Gastrocnemius medialis (tissue), 4 donors: Measurements from ENCODE around the gene MCL1. TPM values are rescaled to one million over a fixed set of nuclear protein-coding genes. Genes with fewer than 3 reads are reported as not detected.

ENCODE experiments used
- ATAC-seq, 2 donors: fragments of 150-250 bp; one replicate each; pipeline ENCODE4 v1.9.1; 2016
- DNase-seq, 2 donors: peaks; one replicate each; pipeline ENCODE4 v3.0.0-alpha.2; 2019
- H3K27ac ChIP-seq, 4 donors: fragments of 200-600 bp; sonication (generic); 1 replicate in 1 of 4; 2 replicates in 3 of 4; pipeline ENCODE4 v1.5.1; 2016 to 2018; ENCODE audit warnings: mild to moderate bottlenecking in 2 of 4, moderate library complexity in 1 of 4
- H3K27me3 ChIP-seq, 3 donors: fragments of 200-600 bp; sonication (generic) in 2 of 3; 1 replicate in 1 of 3; 2 replicates in 2 of 3; pipeline versions ENCODE4 v1.5.1 to v1.6.0; 2016 to 2019; ENCODE audit warnings: mild to moderate bottlenecking in 1 of 3, moderate library complexity in 1 of 3
- H3K36me3 ChIP-seq, 2 donors: fragments of 200-600 bp; sonication (generic) in 1 of 2; one replicate each; pipeline ENCODE4 v1.5.1; 2017 to 2018
- H3K4me1 ChIP-seq, 2 donors: fragments of 200-600 bp; sonication (generic) in 1 of 2; one replicate each; pipeline ENCODE4 v1.5.1; 2016 to 2017; ENCODE audit warnings: mild to moderate bottlenecking in 2 of 2
- H3K4me3 ChIP-seq, 4 donors: fragments of 200-600 bp; sonication (generic) in 3 of 4; 1 replicate in 1 of 4; 2 replicates in 3 of 4; pipeline ENCODE4 v1.5.1; 2016 to 2019; ENCODE audit warnings: mild to moderate bottlenecking in 2 of 4
- H3K9me3 ChIP-seq, 3 donors: fragments of 200-600 bp; sonication (generic) in 2 of 3; 1 replicate in 1 of 3; 2 replicates in 2 of 3; pipeline ENCODE4 v1.5.1; 2016 to 2019
- CTCF ChIP-seq, 5 experiments: fragments of 450-650 bp in 3 of 5; fragments of 200-600 bp in 2 of 5; sonication (generic) in 2 of 5; IDR thresholded peaks in 4 of 5; conservative IDR thresholded peaks in 1 of 5; 1 replicate in 4 of 5; 2 replicates in 1 of 5; pipeline ENCODE4 v1.5.1; 2016 to 2019; ENCODE audit warnings: antibody characterized with exemption in 5 of 5, mild to moderate bottlenecking in 3 of 5, moderate library complexity in 3 of 5
- POLR2A ChIP-seq, 2 donors: fragments of 450-650 bp; IDR thresholded peaks; one replicate each; pipeline ENCODE4 v1.6.1; 2017; ENCODE audit warnings: antibody characterized with exemption in 2 of 2, mild to moderate bottlenecking in 2 of 2, moderate library complexity in 2 of 2
- in situ Hi-C, 4 donors: fragments of 200-750 bp; cut with MboI; loops; one replicate each; pipeline versions ENCODE4 v1.15.0 to v1.8.0; 2017; ENCODE audit warnings: low sequenced_read_pairs in 4 of 4
- intact Hi-C: fragments of 100-400 bp; cut with DNase I; formaldehyde crosslinking; loops from one replicate; pipeline ENCODE4 v1.15.1; 2023; ENCODE audit warnings: low total_unique reads
- total RNA-seq, 4 donors: library from RNA; depleted of rRNA; stranded (reverse); fragments of >200 nt; gene quantifications; one replicate each; pipeline versions ENCODE4 v1.1.0 to v1.2.3, GENCODE V29; 2016

MCL1 gene
- total RNA-seq, 4 donors from 2014 or later, result 136 to 199 (median 176) TPM

GRCh38 chr1:150572918-150573647 lies 6.3 kb downstream of the MCL1 start:
- H3K36me3 ChIP-seq, result peaks cover 0 to 58% of the 10 kb centered on the region in 2 donors
- in situ Hi-C loops, result no loop called here

GRCh38 chr1:150568594-150568966 lies 10.8 kb downstream of the MCL1 start:
- TF ChIP-seq POLR2A (IDR thresholded peaks at IDR 0.05) (peak in 1 of 2 donors; percentile 15), CTCF (IDR thresholded peaks at IDR 0.05 in 4 of 5, conservative IDR thresholded peaks at IDR 0.05 in 1 of 5) (no peak)
- intact Hi-C loops, result loop anchor here (1.0 to 10.0 kb wide), 2 partner anchors 11 to 306 kb away; partner anchors contain the start of genes ARNT and MCL1
- Histone ChIP-seq H3K4me3 (peak overlapping the region; percentile 48 to 54 (median 52)), H3K9me3 (no peaks in the 10 kb centered on the region), H3K27me3 (no peaks in the 10 kb centered on the region), H3K36me3 (peaks cover 0 to 13% of the 10 kb centered on the region in 2 donors), H3K4me1 (peaks cover 97 to 99% of the 10 kb centered on the region in 2 donors), H3K27ac (peak overlapping the region; percentile 100)
- DNase-seq (no peak), ATAC-seq (peak in 1 of 2 donors; percentile 28)
- in situ Hi-C loops, result loop anchor here in 2 of 4 donors (10.0 kb wide), 1 partner anchor 56 kb away; the partner anchor contains the start of gene ENSA (in 2 of the 2)

More at GRCh38 chr1:150572918-150573647, 6.3 kb downstream of the MCL1 start:
- ATAC-seq (no peak), DNase-seq (no peak)
- no peaks in the 10 kb centered on the region for H3K9me3 ChIP-seq
- peak overlapping the region; percentile 100 for H3K27ac ChIP-seq
- no peaks in the 10 kb centered on the region for H3K27me3 ChIP-seq
- intact Hi-C loops, result no loop called here
- H3K4me1 ChIP-seq, result peaks cover 72 to 74% of the 10 kb centered on the region in 2 donors
- peak overlapping the region in 3 of 4 donors; percentile 1 to 98 (median 91) for H3K4me3 ChIP-seq
- TF ChIP-seq CTCF (IDR thresholded peaks at IDR 0.05 in 4 of 5, conservative IDR thresholded peaks at IDR 0.05 in 1 of 5), result no peak
- no peak for TF ChIP-seq POLR2A (IDR thresholded peaks at IDR 0.05)

- H3K9me3 ChIP-seq, result no peaks in the 10 kb centered on the region
- H3K36me3 ChIP-seq, result peaks cover 0 to 6% of the 10 kb centered on the region in 2 donors
- ATAC-seq (peak; percentile 86 to 90), DNase-seq (peak; percentile 89 to 95)
- H3K4me1 ChIP-seq, result peaks cover 97 to 99% of the 10 kb centered on the region in 2 donors
- in situ Hi-C loops, result loop anchor here in 2 of 4 donors (10.0 kb wide), 1 partner anchor 57 kb away; the partner anchor contains the start of gene ENSA (in 2 of the 2)
- no peaks in the 10 kb centered on the region for H3K27me3 ChIP-seq
- peak overlapping the region; percentile 48 to 54 (median 52) for H3K4me3 ChIP-seq
- intact Hi-C loops, result loop anchor here (1.0 to 10.0 kb wide), 2 partner anchors 11 to 307 kb away; partner anchors contain the start of genes ARNT and MCL1
- peak overlapping the region; percentile 100 for H3K27ac ChIP-seq
- peak; percentile 13 to 51 for TF ChIP-seq POLR2A (IDR thresholded peaks at IDR 0.05)
- no peak for TF ChIP-seq CTCF (IDR thresholded peaks at IDR 0.05 in 4 of 5, conservative IDR thresholded peaks at IDR 0.05 in 1 of 5)
Measured at GRCh38 chr1:150567717-150568593, 11.5 kb downstream of the MCL1 start.

GRCh38 chr1:150567341-150567716 lies 12.1 kb downstream of the MCL1 start:
- ATAC-seq (no peak), DNase-seq (no peak)
- intact Hi-C loops, result loop anchor here (10.0 kb wide), 1 partner anchor 307 kb away; the partner anchor contains the start of gene ARNT

More at GRCh38 chr1:150567341-150567716, 12.1 kb downstream of the MCL1 start:
- in situ Hi-C loops, result loop anchor here in 2 of 4 donors (10.0 kb wide), 1 partner anchor 57 kb away; the partner anchor contains the start of gene ENSA (in 2 of the 2)
- H3K4me3 ChIP-seq, result peak overlapping the region; percentile 48 to 54 (median 52)
- TF ChIP-seq CTCF (IDR thresholded peaks at IDR 0.05 in 4 of 5, conservative IDR thresholded peaks at IDR 0.05 in 1 of 5) (no peak), POLR2A (IDR thresholded peaks at IDR 0.05) (no peak)
- H3K4me1 ChIP-seq, result peaks cover 97 to 99% of the 10 kb centered on the region in 2 donors
- peaks cover 0 to under 1% of the 10 kb centered on the region in 2 donors for H3K36me3 ChIP-seq
- peak overlapping the region; percentile 100 for H3K27ac ChIP-seq
- H3K27me3 ChIP-seq, result no peaks in the 10 kb centered on the region
- no peaks in the 10 kb centered on the region for H3K9me3 ChIP-seq
